ENCODE results near the gene TMA7B.

Gene TMA7B

DNA sequence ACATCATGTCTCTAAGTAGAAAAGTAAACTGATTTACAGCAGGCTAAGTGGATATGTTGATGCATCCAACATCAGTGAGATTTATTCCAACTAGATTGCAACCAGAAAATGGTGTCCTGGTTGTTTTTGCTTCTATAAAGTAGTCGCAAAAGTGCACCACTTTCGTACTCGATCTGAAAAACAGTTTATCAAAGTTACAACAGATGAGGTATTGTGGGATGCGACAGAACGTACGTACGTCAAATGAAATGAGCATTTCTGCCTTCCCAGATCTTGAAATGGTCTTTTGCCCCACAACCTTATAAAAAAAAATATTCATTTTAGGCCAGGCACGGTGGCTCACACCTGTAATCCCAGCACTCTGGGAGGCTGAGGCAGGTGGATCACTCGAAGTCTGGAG lies 45.6 kb upstream of the TMA7B start:
- TF ChIP-seq SPI1 (IDR thresholded peaks at IDR 0.05; ENCODE audit: borderline replicate concordance, low read depth) (no peak), REST (IDR thresholded peaks at IDR 0.05; ENCODE audit: insufficient replicate concordance, low read depth) (no peak), GABPA (IDR thresholded peaks at IDR 0.05; ENCODE audit: low read depth) (no peak), POLR2AphosphoS5 (IDR thresholded peaks at IDR 0.05; ENCODE audit: low read depth) (no peak)
- TF ChIP-seq, protein P1, sequence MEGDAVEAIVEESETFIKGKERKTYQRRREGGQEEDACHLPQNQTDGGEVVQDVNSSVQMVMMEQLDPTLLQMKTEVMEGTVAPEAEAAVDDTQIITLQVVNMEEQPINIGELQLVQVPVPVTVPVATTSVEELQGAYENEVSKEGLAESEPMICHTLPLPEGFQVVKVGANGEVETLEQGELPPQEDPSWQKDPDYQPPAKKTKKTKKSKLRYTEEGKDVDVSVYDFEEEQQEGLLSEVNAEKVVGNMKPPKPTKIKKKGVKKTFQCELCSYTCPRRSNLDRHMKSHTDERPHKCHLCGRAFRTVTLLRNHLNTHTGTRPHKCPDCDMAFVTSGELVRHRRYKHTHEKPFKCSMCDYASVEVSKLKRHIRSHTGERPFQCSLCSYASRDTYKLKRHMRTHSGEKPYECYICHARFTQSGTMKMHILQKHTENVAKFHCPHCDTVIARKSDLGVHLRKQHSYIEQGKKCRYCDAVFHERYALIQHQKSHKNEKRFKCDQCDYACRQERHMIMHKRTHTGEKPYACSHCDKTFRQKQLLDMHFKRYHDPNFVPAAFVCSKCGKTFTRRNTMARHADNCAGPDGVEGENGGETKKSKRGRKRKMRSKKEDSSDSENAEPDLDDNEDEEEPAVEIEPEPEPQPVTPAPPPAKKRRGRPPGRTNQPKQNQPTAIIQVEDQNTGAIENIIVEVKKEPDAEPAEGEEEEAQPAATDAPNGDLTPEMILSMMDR (IDR thresholded peaks at IDR 0.05; ENCODE audit: insufficient read depth, low read length) = no peak
- DNase-seq (ENCODE audit: low read depth in 1 of 2, low spot score in 1 of 2) = no peak
- no peaks in the 10 kb centered on the region for H3K27me3 ChIP-seq (ENCODE audit: insufficient read depth, poor library complexity, severe bottlenecking)

GRCh38 chr22:39915295-39915726 lies 44.9 kb upstream of the TMA7B start:
- Histone ChIP-seq H3K27me3 (ENCODE audit: insufficient read depth, poor library complexity, severe bottlenecking) (no peaks in the 10 kb centered on the region), H3K27ac (replicated peaks) (no peak overlapping the region), H3K4me3 (replicated peaks; ENCODE audit: insufficient read depth, low read length) (no peak overlapping the region)
- TF ChIP-seq POLR2AphosphoS5 (IDR thresholded peaks at IDR 0.05; ENCODE audit: low read depth) = no peak
- TF ChIP-seq SPI1 (IDR thresholded peaks at IDR 0.05; ENCODE audit: borderline replicate concordance, low read depth) = no peak
- no peak for DNase-seq (ENCODE audit: low read depth in 1 of 2, low spot score in 1 of 2)

More for the DNA sequence above, 45.6 kb upstream of the TMA7B start:
- Histone ChIP-seq H3K4me3 (replicated peaks; ENCODE audit: insufficient read depth, low read length) (no peak overlapping the region), H3K27ac (replicated peaks) (no peak overlapping the region)

DNA sequence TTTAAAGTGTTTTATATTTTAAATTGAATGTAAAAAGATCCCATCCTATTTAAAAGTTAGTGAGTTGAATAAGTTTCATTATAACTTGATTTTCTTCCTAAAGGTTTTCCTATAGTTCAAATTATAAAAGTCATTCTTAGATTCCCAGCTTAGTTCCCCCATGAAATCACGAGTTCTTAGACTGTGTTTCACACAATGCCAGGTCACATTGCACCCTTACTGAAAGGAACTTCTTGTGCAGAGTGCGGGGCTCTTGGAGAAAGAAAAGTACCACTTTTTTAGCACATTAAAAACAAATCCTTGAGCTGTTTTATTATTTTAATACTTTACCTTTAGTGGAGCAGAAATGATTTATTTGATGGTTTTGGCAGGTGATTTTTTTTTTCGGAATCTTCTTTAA lies 43.7 kb upstream of the TMA7B start:
- H3K27ac ChIP-seq (replicated peaks) = no peak overlapping the region
- H3K27me3 ChIP-seq (ENCODE audit: insufficient read depth, poor library complexity, severe bottlenecking) = no peaks in the 10 kb centered on the region
- no peak overlapping the region for H3K4me3 ChIP-seq (replicated peaks; ENCODE audit: insufficient read depth, low read length)
- DNase-seq (ENCODE audit: low read depth in 1 of 2, low spot score in 1 of 2) = no peak
- TF ChIP-seq REST (IDR thresholded peaks at IDR 0.05; ENCODE audit: insufficient replicate concordance, low read depth) = no peak
- TF ChIP-seq GABPA (IDR thresholded peaks at IDR 0.05; ENCODE audit: low read depth) = no peak
- TF ChIP-seq, protein P1 (IDR thresholded peaks at IDR 0.05; ENCODE audit: insufficient read depth, low read length) = no peak
- no peak for TF ChIP-seq SPI1 (IDR thresholded peaks at IDR 0.05; ENCODE audit: borderline replicate concordance, low read depth)
- no peak for TF ChIP-seq POLR2AphosphoS5 (IDR thresholded peaks at IDR 0.05; ENCODE audit: low read depth)

DNA sequence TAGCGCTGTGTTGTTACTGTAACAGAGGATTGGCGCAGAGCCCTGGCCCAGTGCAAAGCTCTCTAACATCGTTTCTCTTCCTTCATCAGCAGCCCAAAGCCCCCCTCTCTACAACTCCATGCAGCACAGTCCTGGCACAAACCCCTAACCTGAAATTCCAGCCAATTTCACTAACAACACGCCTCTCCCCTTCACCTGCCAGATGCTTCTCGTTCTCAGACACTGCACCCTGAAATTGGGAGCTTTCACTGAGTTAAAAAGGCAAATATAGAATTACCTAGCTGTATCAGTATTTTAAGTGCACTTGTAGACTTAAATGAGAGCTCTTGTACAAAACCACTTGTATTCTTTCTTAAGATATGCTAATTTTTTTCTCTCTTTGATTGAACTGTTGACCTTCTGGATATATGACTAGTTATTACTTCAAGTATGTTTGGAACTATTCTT lies 43.0 kb upstream of the TMA7B start:
- H3K27ac ChIP-seq (replicated peaks) = no peak overlapping the region
- no peaks in the 10 kb centered on the region for H3K27me3 ChIP-seq (ENCODE audit: insufficient read depth, poor library complexity, severe bottlenecking)
- DNase-seq (ENCODE audit: low read depth in 1 of 2, low spot score in 1 of 2) = no peak
- no peak overlapping the region for H3K4me3 ChIP-seq (replicated peaks; ENCODE audit: insufficient read depth, low read length)
- TF ChIP-seq, protein P1 (IDR thresholded peaks at IDR 0.05; ENCODE audit: insufficient read depth, low read length) = no peak
- TF ChIP-seq REST (IDR thresholded peaks at IDR 0.05; ENCODE audit: insufficient replicate concordance, low read depth) (no peak), SPI1 (IDR thresholded peaks at IDR 0.05; ENCODE audit: borderline replicate concordance, low read depth) (no peak), GABPA (IDR thresholded peaks at IDR 0.05; ENCODE audit: low read depth) (no peak), POLR2AphosphoS5 (IDR thresholded peaks at IDR 0.05; ENCODE audit: low read depth) (no peak)

All from HL-60 (cell line).